Lower leg skin (tissue), 3 donors: ENCODE results near the gene S100A2.

Experiments
- POLR2A ChIP-seq, 2 donors: fragments of 450-650 bp; IDR thresholded peaks; one replicate each; pipeline ENCODE4 v1.6.1; 2016 to 2017; ENCODE audit warnings: antibody characterized with exemption in 2 of 2, mild to moderate bottlenecking in 1 of 2, moderate library complexity in 1 of 2
- TF ChIP-seq, protein P1 (sequence below), 3 donors: fragments of 450-650 bp; IDR thresholded peaks; one replicate each; pipeline ENCODE4 v1.5.1; 2016; ENCODE audit warnings: antibody characterized with exemption in 3 of 3, mild to moderate bottlenecking in 3 of 3, moderate library complexity in 2 of 3

DNA sequence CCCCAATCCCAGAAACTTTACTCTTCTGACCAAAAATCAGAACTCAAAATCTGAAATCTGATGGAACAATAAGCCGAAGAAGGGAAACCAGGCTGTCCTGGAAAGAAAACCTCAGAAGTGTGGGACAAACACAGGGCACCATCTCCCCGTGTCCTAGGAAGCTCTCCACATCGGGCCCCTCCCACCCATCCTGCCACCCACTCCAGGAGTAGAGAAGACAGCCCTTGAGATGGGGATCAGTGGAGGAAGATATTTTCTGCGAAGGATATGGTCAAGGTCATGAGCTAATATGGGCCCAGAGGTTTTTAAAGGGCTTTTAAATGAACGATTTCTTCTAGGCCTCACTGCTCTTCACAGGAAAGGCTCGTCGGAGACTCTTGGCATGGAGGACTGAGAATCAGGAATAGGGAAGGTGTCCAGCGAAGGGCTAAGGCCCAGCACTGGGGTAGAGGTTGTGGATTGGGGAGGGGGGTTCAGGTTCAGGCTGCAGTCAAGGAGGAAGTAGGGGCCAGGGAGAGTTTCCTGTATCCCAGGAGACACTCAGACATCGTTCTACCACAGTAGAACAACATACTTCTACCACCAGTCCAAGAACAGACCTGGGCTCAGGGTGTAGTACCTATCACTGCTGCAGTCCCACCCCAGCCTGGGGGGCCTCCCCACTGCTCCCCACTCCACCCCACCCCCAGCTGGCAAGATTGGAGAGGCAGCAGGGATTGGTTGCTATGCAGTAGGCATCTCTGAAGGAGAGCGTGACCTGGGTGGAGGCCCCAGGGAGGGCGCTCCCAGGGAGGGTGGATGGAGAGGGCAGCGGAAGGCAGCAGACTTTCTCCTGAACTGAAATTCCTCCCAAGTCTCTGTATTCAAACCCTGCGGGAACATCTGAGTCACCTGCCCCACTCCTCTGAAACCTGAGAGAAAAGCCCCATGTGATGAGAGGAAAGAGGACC lies 23.7 kb downstream of the S100A2 start:
- TF ChIP-seq POLR2A (IDR thresholded peaks at IDR 0.05): no peak
- TF ChIP-seq, protein P1, sequence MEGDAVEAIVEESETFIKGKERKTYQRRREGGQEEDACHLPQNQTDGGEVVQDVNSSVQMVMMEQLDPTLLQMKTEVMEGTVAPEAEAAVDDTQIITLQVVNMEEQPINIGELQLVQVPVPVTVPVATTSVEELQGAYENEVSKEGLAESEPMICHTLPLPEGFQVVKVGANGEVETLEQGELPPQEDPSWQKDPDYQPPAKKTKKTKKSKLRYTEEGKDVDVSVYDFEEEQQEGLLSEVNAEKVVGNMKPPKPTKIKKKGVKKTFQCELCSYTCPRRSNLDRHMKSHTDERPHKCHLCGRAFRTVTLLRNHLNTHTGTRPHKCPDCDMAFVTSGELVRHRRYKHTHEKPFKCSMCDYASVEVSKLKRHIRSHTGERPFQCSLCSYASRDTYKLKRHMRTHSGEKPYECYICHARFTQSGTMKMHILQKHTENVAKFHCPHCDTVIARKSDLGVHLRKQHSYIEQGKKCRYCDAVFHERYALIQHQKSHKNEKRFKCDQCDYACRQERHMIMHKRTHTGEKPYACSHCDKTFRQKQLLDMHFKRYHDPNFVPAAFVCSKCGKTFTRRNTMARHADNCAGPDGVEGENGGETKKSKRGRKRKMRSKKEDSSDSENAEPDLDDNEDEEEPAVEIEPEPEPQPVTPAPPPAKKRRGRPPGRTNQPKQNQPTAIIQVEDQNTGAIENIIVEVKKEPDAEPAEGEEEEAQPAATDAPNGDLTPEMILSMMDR (IDR thresholded peaks at IDR 0.05): no peak
